ENCODE data around the gene ICA1.

- TF ChIP-seq CTCF (conservative IDR thresholded peaks at IDR 0.05; ENCODE audit: low read depth, low read length) (no peak), EZH2 (IDR thresholded peaks at IDR 0.05; ENCODE audit: low read length, unreplicated experiment) (no peak)
Measured at GRCh38 chr7:8255680-8256655, 6.0 kb downstream of the ICA1 start.

All from PC-3 (cell line).